ENCODE results near the gene CDK19.
"Not testable (repeated sequence)": the region's sequence is repeated elsewhere in the genome, so short reads cannot be mapped to it uniquely, and the experiment has no call there.

The CDK19 gene

GRCh38 chr6:110606151-110606550, 209.1 kb downstream of the CDK19 start:
- H3K27ac ChIP-seq: no peak overlapping the region
- H3K4me1 ChIP-seq: no peaks in the 10 kb centered on the region
- TF ChIP-seq Cebpa-rat (IDR thresholded peaks at IDR 0.05): no peak
- H3K36me3 ChIP-seq: peaks cover 12% of the 10 kb centered on the region
- H3K9ac ChIP-seq: no peak overlapping the region
- H3K4me3 ChIP-seq: no peak overlapping the region
- H3K4me2 ChIP-seq: no peak overlapping the region
- H3K9me3 ChIP-seq: no peaks in the 10 kb centered on the region
- no peaks in the 10 kb centered on the region for H4K20me1 ChIP-seq
- no peaks in the 10 kb centered on the region for H3K27me3 ChIP-seq

DNA sequence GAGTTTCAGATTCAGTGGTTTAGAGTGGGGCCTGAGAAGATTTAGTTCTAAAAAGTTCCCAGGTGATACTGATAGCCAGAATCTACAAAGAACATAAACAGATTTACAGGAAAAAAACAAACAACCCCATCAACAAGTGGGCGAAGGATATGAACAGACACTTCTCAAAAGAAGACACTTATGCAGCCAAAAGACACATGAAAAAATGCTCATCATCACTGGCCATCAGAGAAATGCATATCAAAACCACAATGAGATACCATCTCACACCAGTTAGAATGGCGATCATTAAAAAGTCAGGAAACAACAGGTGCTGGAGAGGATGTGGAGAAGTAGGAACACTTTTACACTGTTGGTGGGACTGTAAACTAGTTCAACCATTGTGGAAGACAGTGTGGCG, 214.6 kb downstream of the CDK19 start:
- not testable (repeated sequence) for H4K20me1 ChIP-seq, H3K4me1 ChIP-seq, H3K4me2 ChIP-seq, H3K27ac ChIP-seq, H3K36me3 ChIP-seq, H3K27me3 ChIP-seq, H3K9me3 ChIP-seq, H3K4me3 ChIP-seq, H3K9ac ChIP-seq

- Histone ChIP-seq H3K4me3 (no peak overlapping the region), H3K9ac (no peak overlapping the region), H3K36me3 (no peaks in the 10 kb centered on the region), H3K27ac (no peak overlapping the region), H3K4me2 (no peak overlapping the region), H3K4me1 (no peaks in the 10 kb centered on the region), H3K9me3 (peaks cover 13% of the 10 kb centered on the region; the same call in 1 of the 2 replicates), H4K20me1 (no peaks in the 10 kb centered on the region), H3K27me3 (no peaks in the 10 kb centered on the region)
- no peak for TF ChIP-seq Cebpa-rat (IDR thresholded peaks at IDR 0.05)
Observed at GRCh38 chr6:110597761-110598160, 217.5 kb downstream of the CDK19 start.

DNA sequence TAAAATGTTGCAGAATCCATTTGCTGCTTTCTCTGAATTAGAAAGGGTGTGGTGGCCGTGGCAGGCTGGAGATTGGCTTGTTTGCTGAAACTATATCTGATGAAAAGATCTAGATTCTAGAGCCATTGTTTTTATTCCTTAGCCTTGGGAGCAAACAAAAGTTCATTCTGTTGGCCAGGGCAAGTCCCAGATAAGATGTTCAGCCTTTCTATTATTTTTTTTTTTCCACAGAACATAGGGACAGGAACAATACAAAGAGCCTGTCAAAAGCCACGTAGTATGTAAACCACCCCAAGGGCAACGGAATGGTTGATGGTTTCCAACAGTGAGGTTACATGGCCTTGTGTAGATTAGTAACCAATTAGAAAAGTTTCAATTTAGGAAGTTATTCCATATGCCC, 218.9 kb downstream of the CDK19 start:
- Histone ChIP-seq H3K4me3 (no peak overlapping the region), H3K27me3 (no peaks in the 10 kb centered on the region), H3K4me1 (no peaks in the 10 kb centered on the region), H4K20me1 (no peaks in the 10 kb centered on the region), H3K9me3 (peaks cover 13% of the 10 kb centered on the region; the same call in 1 of the 2 replicates), H3K9ac (no peak overlapping the region), H3K4me2 (no peak overlapping the region), H3K27ac (no peak overlapping the region), H3K36me3 (no peaks in the 10 kb centered on the region)
- no peak for TF ChIP-seq Cebpa-rat (IDR thresholded peaks at IDR 0.05)

DNA sequence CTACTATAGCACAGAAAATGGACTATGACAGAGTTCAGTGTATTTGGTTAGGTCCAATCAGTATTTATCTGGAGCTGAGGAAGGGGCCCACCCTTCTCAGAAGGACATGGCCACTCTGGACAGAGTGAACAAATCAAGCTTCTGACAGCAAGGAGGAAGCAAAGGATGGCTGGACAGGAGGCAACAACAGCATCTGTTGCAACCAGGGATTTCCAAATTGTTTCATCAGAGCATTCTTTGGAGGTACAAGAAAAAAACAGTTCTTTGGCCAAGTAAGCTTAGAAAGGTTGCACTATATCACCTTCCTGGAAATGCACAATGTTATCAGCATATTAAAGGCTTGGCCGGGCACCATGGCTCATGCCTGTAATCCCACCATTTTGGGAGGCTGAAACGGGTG, 220.2 kb downstream of the CDK19 start:
- H3K9ac ChIP-seq: no peak overlapping the region
- no peak for TF ChIP-seq Cebpa-rat (IDR thresholded peaks at IDR 0.05)
- H3K27ac ChIP-seq: no peak overlapping the region

DNA sequence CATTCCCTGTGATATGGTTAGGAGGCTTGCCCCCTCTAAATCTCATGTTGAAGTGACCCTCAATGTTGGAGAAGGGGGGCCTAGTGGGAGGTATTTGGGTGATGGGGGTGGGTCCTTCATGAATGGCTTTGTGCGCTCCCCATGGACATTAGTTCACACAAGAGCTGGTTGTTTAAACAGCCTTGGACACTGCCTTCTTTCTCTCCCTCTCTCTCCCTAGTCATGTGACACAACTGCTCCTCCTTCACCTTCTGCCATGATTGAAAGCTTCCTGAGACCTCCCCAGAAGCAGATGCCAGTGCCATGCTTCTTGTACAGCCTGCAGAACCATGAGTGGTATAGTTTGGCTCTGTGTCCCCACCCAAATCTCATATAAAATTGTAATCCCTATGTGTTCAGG, 221.6 kb downstream of the CDK19 start:
- Histone ChIP-seq H3K4me1 (no peaks in the 10 kb centered on the region), H3K4me2 (no peak overlapping the region), H3K9me3 (peaks cover 13% of the 10 kb centered on the region; the same call in 1 of the 2 replicates), H3K4me3 (no peak overlapping the region), H3K27me3 (no peaks in the 10 kb centered on the region), H3K27ac (no peak overlapping the region), H3K36me3 (no peaks in the 10 kb centered on the region), H4K20me1 (no peaks in the 10 kb centered on the region), H3K9ac (no peak overlapping the region)
- TF ChIP-seq Cebpa-rat (IDR thresholded peaks at IDR 0.05): no peak

More for the DNA sequence above, 220.2 kb downstream of the CDK19 start:
- no peak overlapping the region for H3K4me2 ChIP-seq
- no peaks in the 10 kb centered on the region for H3K27me3 ChIP-seq
- H4K20me1 ChIP-seq: no peaks in the 10 kb centered on the region
- no peak overlapping the region for H3K4me3 ChIP-seq
- H3K9me3 ChIP-seq: peaks cover 13% of the 10 kb centered on the region; the same call in 1 of the 2 replicates
- no peaks in the 10 kb centered on the region for H3K4me1 ChIP-seq
- H3K36me3 ChIP-seq: no peaks in the 10 kb centered on the region

- no peaks in the 10 kb centered on the region for H3K4me1 ChIP-seq
- no peaks in the 10 kb centered on the region for H4K20me1 ChIP-seq
- no peak for TF ChIP-seq Cebpa-rat (IDR thresholded peaks at IDR 0.05)
- no peak overlapping the region for H3K27ac ChIP-seq
- H3K36me3 ChIP-seq: no peaks in the 10 kb centered on the region
- no peak overlapping the region for H3K9ac ChIP-seq
- H3K27me3 ChIP-seq: no peaks in the 10 kb centered on the region
- no peak overlapping the region for H3K4me2 ChIP-seq
- H3K9me3 ChIP-seq: peaks cover 13% of the 10 kb centered on the region; the same call in 1 of the 2 replicates
- no peak overlapping the region for H3K4me3 ChIP-seq
Observed at GRCh38 chr6:110592765-110593164, 222.5 kb downstream of the CDK19 start.

DNA sequence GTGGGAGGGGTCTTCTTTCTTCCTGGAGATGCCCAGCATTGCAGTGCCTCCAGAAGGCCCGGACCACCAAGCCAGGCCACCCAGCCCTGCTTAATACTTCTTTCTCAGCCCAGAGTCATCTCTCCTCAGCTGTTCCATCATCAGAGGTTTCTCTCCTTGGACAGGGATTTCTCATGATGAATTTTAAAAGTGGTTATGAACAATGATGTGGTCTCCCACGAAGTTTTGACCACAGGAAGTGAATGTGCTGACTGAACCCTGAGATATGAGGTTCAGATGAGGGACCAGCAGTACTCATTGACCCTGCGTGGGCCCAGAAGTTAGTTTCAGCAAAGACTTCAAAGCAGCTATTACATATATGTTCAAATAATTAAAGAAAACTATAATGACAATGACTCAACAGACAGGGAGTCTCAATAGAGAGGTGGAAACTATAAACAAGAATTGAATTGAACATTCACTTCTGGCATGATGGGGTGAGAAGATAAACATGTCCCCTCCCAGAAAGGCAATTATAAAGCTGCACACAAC, 224.4 kb downstream of the CDK19 start:
- no peak for TF ChIP-seq Cebpa-rat (IDR thresholded peaks at IDR 0.05)
- no peak overlapping the region for H3K27ac ChIP-seq
- no peak overlapping the region for H3K9ac ChIP-seq
- peaks cover 13% of the 10 kb centered on the region; the same call in 1 of the 2 replicates for H3K9me3 ChIP-seq
- no peaks in the 10 kb centered on the region for H3K27me3 ChIP-seq
- H3K36me3 ChIP-seq: no peaks in the 10 kb centered on the region
- H3K4me3 ChIP-seq: no peak overlapping the region
- H3K4me2 ChIP-seq: no peak overlapping the region
- no peaks in the 10 kb centered on the region for H4K20me1 ChIP-seq
- H3K4me1 ChIP-seq: no peaks in the 10 kb centered on the region

- Histone ChIP-seq H3K27ac (no peak overlapping the region), H3K9me3 (peaks cover 13% of the 10 kb centered on the region; the same call in 1 of the 2 replicates), H3K4me3 (no peak overlapping the region), H4K20me1 (no peaks in the 10 kb centered on the region), H3K9ac (no peak overlapping the region), H3K4me1 (no peaks in the 10 kb centered on the region), H3K4me2 (no peak overlapping the region), H3K27me3 (no peaks in the 10 kb centered on the region), H3K36me3 (no peaks in the 10 kb centered on the region)
- TF ChIP-seq Cebpa-rat (IDR thresholded peaks at IDR 0.05): no peak
Observed at GRCh38 chr6:110589865-110590513, 225.3 kb downstream of the CDK19 start.

GRCh38 chr6:110587328-110587727, 227.9 kb downstream of the CDK19 start:
- Histone ChIP-seq H3K27me3 (no peaks in the 10 kb centered on the region), H3K4me3 (no peak overlapping the region), H3K27ac (no peak overlapping the region), H3K36me3 (no peaks in the 10 kb centered on the region), H4K20me1 (no peaks in the 10 kb centered on the region), H3K4me1 (no peaks in the 10 kb centered on the region), H3K9me3 (no peaks in the 10 kb centered on the region), H3K4me2 (no peak overlapping the region), H3K9ac (no peak overlapping the region)
- TF ChIP-seq Cebpa-rat (IDR thresholded peaks at IDR 0.05): no peak
